ENCODE measurements around the gene GLCCI1.
"Not testable (repeated sequence)": the region's sequence is repeated elsewhere in the genome, so short reads cannot be mapped to it uniquely, and the experiment has no call there.

Gene GLCCI1

GRCh38 chr7:8040768-8041369, 72.3 kb downstream of the GLCCI1 start:
- peak; percentile 89 for ATAC-seq
- Mint-ChIP-seq H3K9me3 (peaks cover 5% of the 10 kb centered on the region), H3K27ac (no peak overlapping the region), H3K36me3 (no peaks in the 10 kb centered on the region), H3K4me1 (peaks cover 55% of the 10 kb centered on the region), H3K4me3 (no peak overlapping the region)
- DNase-seq (ENCODE audit: low spot score in 2 of 2) = no peak

GRCh38 chr7:8042796-8043535, 74.4 kb downstream of the GLCCI1 start:
- Mint-ChIP-seq H3K4me1 (peaks cover 55% of the 10 kb centered on the region), H3K4me3 (no peak overlapping the region), H3K36me3 (no peaks in the 10 kb centered on the region), H3K27ac (peak overlapping the region; percentile 78), H3K9me3 (peaks cover 6% of the 10 kb centered on the region)
- DNase-seq (ENCODE audit: low spot score in 2 of 2) (no peak), ATAC-seq (no peak)

GRCh38 chr7:8044761-8045430, 76.3 kb downstream of the GLCCI1 start:
- Mint-ChIP-seq H3K9me3 (peaks cover 6% of the 10 kb centered on the region), H3K4me3 (peak overlapping the region; percentile 10), H3K4me1 (peaks cover 65% of the 10 kb centered on the region), H3K27ac (peak overlapping the region; percentile 78), H3K36me3 (no peaks in the 10 kb centered on the region)
- ATAC-seq (peak; percentile 74), DNase-seq (ENCODE audit: low spot score in 2 of 2) (no peak)

GRCh38 chr7:8048067-8048466, 79.5 kb downstream of the GLCCI1 start:
- not testable (repeated sequence) for ATAC-seq; H3K4me3 Mint-ChIP-seq; H3K36me3 Mint-ChIP-seq; DNase-seq (ENCODE audit: low spot score in 2 of 2); H3K9me3 Mint-ChIP-seq
- peak overlapping the region; percentile 30 for H3K27ac Mint-ChIP-seq
- peaks cover 52% of the 10 kb centered on the region for H3K4me1 Mint-ChIP-seq

GRCh38 chr7:8051373-8051772, 82.8 kb downstream of the GLCCI1 start:
- peak overlapping the region; percentile 29 for H3K27ac Mint-ChIP-seq
- no peak overlapping the region for H3K4me3 Mint-ChIP-seq
- no peak for DNase-seq (ENCODE audit: low spot score in 2 of 2)
- ATAC-seq = no peak
- peaks cover 22% of the 10 kb centered on the region for H3K4me1 Mint-ChIP-seq
- H3K36me3 Mint-ChIP-seq = peaks cover 13% of the 10 kb centered on the region
- H3K9me3 Mint-ChIP-seq = no peaks in the 10 kb centered on the region

GRCh38 chr7:8051998-8052397, 83.4 kb downstream of the GLCCI1 start:
- Mint-ChIP-seq H3K4me3 (no peak overlapping the region), H3K27ac (peak overlapping the region; percentile 29), H3K9me3 (no peaks in the 10 kb centered on the region), H3K4me1 (peaks cover 22% of the 10 kb centered on the region), H3K36me3 (peaks cover 20% of the 10 kb centered on the region)
- ATAC-seq (no peak), DNase-seq (ENCODE audit: low spot score in 2 of 2) (no peak)

- ATAC-seq (no peak), DNase-seq (ENCODE audit: low spot score in 2 of 2) (no peak)
- Mint-ChIP-seq H3K9me3 (no peaks in the 10 kb centered on the region), H3K27ac (no peak overlapping the region), H3K4me3 (no peak overlapping the region), H3K4me1 (peaks cover 22% of the 10 kb centered on the region), H3K36me3 (peaks cover 23% of the 10 kb centered on the region)
These were observed 84.2 kb downstream of the GLCCI1 start for GRCh38 chr7:8052824-8053223.

GRCh38 chr7:8056439-8056838, 87.8 kb downstream of the GLCCI1 start:
- H3K9me3 Mint-ChIP-seq = no peaks in the 10 kb centered on the region
- DNase-seq (ENCODE audit: low spot score in 2 of 2) (no peak), ATAC-seq (no peak)
- H3K4me1 Mint-ChIP-seq = peaks cover 5% of the 10 kb centered on the region
- peaks cover 36% of the 10 kb centered on the region for H3K36me3 Mint-ChIP-seq
- H3K4me3 Mint-ChIP-seq = no peak overlapping the region
- H3K27ac Mint-ChIP-seq = no peak overlapping the region

- H3K4me1 Mint-ChIP-seq = no peaks in the 10 kb centered on the region
- no peak overlapping the region for H3K27ac Mint-ChIP-seq
- peaks cover 46% of the 10 kb centered on the region for H3K36me3 Mint-ChIP-seq
- no peak for ATAC-seq
- no peaks in the 10 kb centered on the region for H3K9me3 Mint-ChIP-seq
- no peak overlapping the region for H3K4me3 Mint-ChIP-seq
- no peak for DNase-seq (ENCODE audit: low spot score in 2 of 2)
These were observed 89.0 kb downstream of the GLCCI1 start for GRCh38 chr7:8057566-8057965.

- H3K4me1 Mint-ChIP-seq = no peaks in the 10 kb centered on the region
- peaks cover 48% of the 10 kb centered on the region for H3K36me3 Mint-ChIP-seq
- no peak overlapping the region for H3K4me3 Mint-ChIP-seq
- no peak overlapping the region for H3K27ac Mint-ChIP-seq
- no peaks in the 10 kb centered on the region for H3K9me3 Mint-ChIP-seq
- DNase-seq (ENCODE audit: low spot score in 2 of 2) = no peak
- no peak for ATAC-seq
These were observed 89.7 kb downstream of the GLCCI1 start for GRCh38 chr7:8058322-8058721.

GRCh38 chr7:8058852-8059251, 90.3 kb downstream of the GLCCI1 start:
- Mint-ChIP-seq H3K4me3 (no peak overlapping the region), H3K9me3 (no peaks in the 10 kb centered on the region), H3K27ac (no peak overlapping the region), H3K4me1 (peaks cover 4% of the 10 kb centered on the region), H3K36me3 (peaks cover 48% of the 10 kb centered on the region)
- DNase-seq (ENCODE audit: low spot score in 2 of 2) = no peak
- no peak for ATAC-seq

- peaks cover 46% of the 10 kb centered on the region for H3K36me3 Mint-ChIP-seq
These were observed 91.6 kb downstream of the GLCCI1 start for GRCh38 chr7:8060241-8060640.

GRCh38 chr7:8063300-8063699, 94.7 kb downstream of the GLCCI1 start:
- Mint-ChIP-seq H3K36me3 (peaks cover 31% of the 10 kb centered on the region), H3K4me1 (peaks cover 31% of the 10 kb centered on the region)
- ATAC-seq; H3K27ac Mint-ChIP-seq; H3K4me3 Mint-ChIP-seq; H3K9me3 Mint-ChIP-seq; DNase-seq (ENCODE audit: low spot score in 2 of 2): not testable (repeated sequence)

More at GRCh38 chr7:8060241-8060640, 91.6 kb downstream of the GLCCI1 start:
- DNase-seq (ENCODE audit: low spot score in 2 of 2) (no peak), ATAC-seq (no peak)
- peaks cover 14% of the 10 kb centered on the region for H3K4me1 Mint-ChIP-seq
- H3K9me3 Mint-ChIP-seq = no peaks in the 10 kb centered on the region
- no peak overlapping the region for H3K4me3 Mint-ChIP-seq
- H3K27ac Mint-ChIP-seq = no peak overlapping the region

GRCh38 chr7:8063706-8064297, 95.2 kb downstream of the GLCCI1 start:
- H3K4me1 Mint-ChIP-seq = peaks cover 36% of the 10 kb centered on the region
- no peak overlapping the region for H3K27ac Mint-ChIP-seq
- ATAC-seq (no peak), DNase-seq (ENCODE audit: low spot score in 2 of 2) (no peak)
- no peak overlapping the region for H3K4me3 Mint-ChIP-seq
- peaks cover 31% of the 10 kb centered on the region for H3K36me3 Mint-ChIP-seq
- no peaks in the 10 kb centered on the region for H3K9me3 Mint-ChIP-seq

- no peak overlapping the region for H3K4me3 Mint-ChIP-seq
- peaks cover 41% of the 10 kb centered on the region for H3K4me1 Mint-ChIP-seq
- ATAC-seq (no peak), DNase-seq (ENCODE audit: low spot score in 2 of 2) (no peak)
- H3K36me3 Mint-ChIP-seq = peaks cover 31% of the 10 kb centered on the region
- H3K9me3 Mint-ChIP-seq = no peaks in the 10 kb centered on the region
- H3K27ac Mint-ChIP-seq = no peak overlapping the region
These were observed 96.2 kb downstream of the GLCCI1 start for GRCh38 chr7:8064828-8065227.
